GM12864 (cell line): Measurements from ENCODE around the gene NT5C2.

Source experiments
- DNase-seq: peaks from one replicate; pipeline ENCODE4 v3.0.0-alpha.2; 2011; ENCODE audit warnings: low read depth
- H3K4me3 ChIP-seq: 2 replicates; pipeline ENCODE4 v1.5.1; 2011; ENCODE audit warnings: mild to moderate bottlenecking, low read depth, low read length, control low read depth
- CTCF ChIP-seq: IDR thresholded peaks from 2 replicates; pipeline ENCODE4 v1.5.1; 2011; ENCODE audit warnings: low read depth, mild to moderate bottlenecking, moderate library complexity, low read length, control low read depth, inconsistent platforms; ENCODE audit errors: missing control alignments

Gene NT5C2

DNA sequence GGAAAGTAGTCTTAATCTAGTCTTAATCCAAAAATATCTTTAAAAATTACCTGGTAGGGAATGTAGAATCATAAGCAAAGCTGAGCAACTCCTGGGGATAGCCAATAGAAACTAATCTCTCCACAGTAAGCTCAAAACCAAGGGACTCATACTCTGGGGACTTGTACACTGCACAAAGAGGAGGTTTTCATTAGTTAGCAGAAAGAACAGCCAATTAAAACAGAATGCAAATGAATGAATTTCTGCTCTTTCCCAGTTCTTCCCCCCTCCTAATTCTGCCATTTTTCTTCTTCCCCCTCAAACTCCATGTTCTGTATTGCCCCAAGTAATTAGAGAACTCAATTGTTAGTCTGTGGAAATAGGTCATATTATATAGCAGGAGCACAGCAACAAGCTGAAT, 86.5 kb downstream of the NT5C2 start:
- no peak for TF ChIP-seq CTCF
- no peak for DNase-seq
- H3K4me3 ChIP-seq, result no peak overlapping the region

DNA sequence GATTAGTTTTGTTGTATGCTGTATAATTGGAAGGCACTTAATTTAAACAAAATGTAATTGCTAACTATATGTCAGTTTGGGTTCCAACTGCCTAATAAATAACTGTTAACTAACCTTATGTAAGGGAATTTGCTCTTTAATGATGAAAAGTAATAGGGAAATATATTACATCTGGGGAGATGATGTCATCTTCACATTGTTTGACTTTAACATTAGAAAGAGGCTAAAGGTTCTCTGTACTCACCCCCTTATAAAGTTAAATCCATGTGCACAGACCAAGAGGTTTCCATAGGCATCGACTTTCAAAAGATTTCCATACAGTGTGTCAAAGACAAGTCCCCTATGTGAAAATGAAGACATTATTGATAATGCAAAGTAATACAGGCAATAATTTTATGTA, 87.6 kb downstream of the NT5C2 start:
- DNase-seq, result no peak
- no peak for TF ChIP-seq CTCF
- H3K4me3 ChIP-seq, result no peak overlapping the region

GRCh38 chr10:103104721-103105120, 88.4 kb downstream of the NT5C2 start:
- DNase-seq, result no peak
- no peak for TF ChIP-seq CTCF
- no peak overlapping the region for H3K4me3 ChIP-seq

GRCh38 chr10:103103989-103104388, 89.1 kb downstream of the NT5C2 start:
- no peak for TF ChIP-seq CTCF
- no peak for DNase-seq
- H3K4me3 ChIP-seq, result no peak overlapping the region

- DNase-seq, result no peak
- TF ChIP-seq CTCF, result no peak
- H3K4me3 ChIP-seq, result no peak overlapping the region
Observed at GRCh38 chr10:103102195-103102594, 90.9 kb downstream of the NT5C2 start.

DNA sequence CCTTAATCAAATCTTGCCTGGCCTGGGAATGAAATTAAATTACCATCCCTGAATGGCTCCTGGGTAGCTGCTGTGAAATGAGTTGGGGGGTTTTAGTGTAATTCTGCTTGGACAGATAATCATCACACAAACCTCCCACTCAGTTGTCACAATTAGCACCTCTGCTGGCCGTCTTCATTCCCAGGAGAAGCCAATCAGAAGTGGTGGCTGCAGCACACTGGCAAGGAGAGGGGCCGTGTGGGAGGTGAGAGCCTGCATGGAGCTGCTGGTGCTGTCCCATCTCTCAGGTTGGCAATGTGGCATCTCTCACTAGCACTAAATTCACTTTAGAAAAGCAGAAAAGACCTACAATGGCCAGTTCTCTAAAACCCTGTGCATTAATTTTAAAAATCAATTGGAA, 92.5 kb downstream of the NT5C2 start:
- TF ChIP-seq CTCF, result no peak
- DNase-seq, result no peak
- no peak overlapping the region for H3K4me3 ChIP-seq

GRCh38 chr10:103098240-103098639, 94.8 kb downstream of the NT5C2 start:
- no peak for DNase-seq
- no peak for TF ChIP-seq CTCF
- no peak overlapping the region for H3K4me3 ChIP-seq
